CD4-positive, CD25-positive, alpha-beta regulatory T cell (primary cell): ENCODE data around the gene IFT74. TPM values are rescaled to one million over a fixed set of nuclear protein-coding genes. Genes with fewer than 3 reads are reported as not detected.

Experiments used
- ATAC-seq, 2 donors: fragments of 150-1000 bp; cut with Tn5 transposase; one replicate each; pipeline ENCODE4 v1.10.0; 2021; ENCODE audit warnings: low read depth in 2 of 2, moderate number of reproducible peaks in 2 of 2, moderate library complexity in 1 of 2
- DNase-seq, 3 donors: peaks; one replicate each; pipeline versions ENCODE4 v3.0.0 to v3.0.0-alpha.2; 2012 to 2022; ENCODE audit warnings: mixed read lengths in 1 of 3
- H3K27ac ChIP-seq: one replicate; pipeline ENCODE4 v1.7.0; 2013; ENCODE audit warnings: mild to moderate bottlenecking, low read length; ENCODE audit not compliant: insufficient read depth, poor library complexity, severe bottlenecking
- H3K27me3 ChIP-seq: one replicate; pipeline ENCODE4 v1.7.0; 2013; ENCODE audit warnings: low read length; ENCODE audit not compliant: control insufficient read depth, insufficient read depth
- H3K36me3 ChIP-seq: one replicate; pipeline ENCODE4 v1.7.0; 2013; ENCODE audit warnings: mild to moderate bottlenecking, low read length, moderate library complexity; ENCODE audit not compliant: control insufficient read depth, insufficient read depth
- H3K4me1 ChIP-seq: 2 replicates; pipeline ENCODE4 v1.7.0; 2013; ENCODE audit warnings: mild to moderate bottlenecking, low read length; ENCODE audit not compliant: insufficient read depth, control insufficient read depth, poor library complexity, severe bottlenecking
- H3K4me3 ChIP-seq: one replicate; pipeline ENCODE4 v1.7.0; 2013; ENCODE audit warnings: low read depth, mild to moderate bottlenecking, low read length, moderate library complexity
- H3K9me3 ChIP-seq, 2 experiments: 1 replicate in 1 of 2; 2 replicates in 1 of 2; pipeline ENCODE4 v1.7.0; 2013; ENCODE audit warnings: low read length in 2 of 2, mild to moderate bottlenecking in 1 of 2, moderate library complexity in 1 of 2; ENCODE audit not compliant: control insufficient read depth in 2 of 2
- H3K27ac Mint-ChIP-seq, 3 donors: one replicate each; pipeline ENCODE4 v1.8.0; 2020 to 2022; ENCODE audit warnings: mild to moderate bottlenecking in 3 of 3, mixed read lengths in 3 of 3, moderate library complexity in 2 of 3
- H3K27me3 Mint-ChIP-seq: one replicate; pipeline ENCODE4 v1.8.0; 2022; ENCODE audit warnings: mild to moderate bottlenecking, mixed read lengths
- H3K36me3 Mint-ChIP-seq: one replicate; pipeline ENCODE4 v1.8.0; 2020; ENCODE audit warnings: mixed read lengths
- H3K4me1 Mint-ChIP-seq, 4 donors: one replicate each; pipeline ENCODE4 v1.8.0; 2020 to 2022; ENCODE audit warnings: mixed read lengths in 4 of 4, mild to moderate bottlenecking in 1 of 4
- H3K4me3 Mint-ChIP-seq, 4 donors: one replicate each; pipeline ENCODE4 v1.8.0; 2020 to 2022; ENCODE audit warnings: mild to moderate bottlenecking in 4 of 4, mixed read lengths in 4 of 4, moderate library complexity in 3 of 4
- H3K9me3 Mint-ChIP-seq, 7 donors: one replicate each; pipeline ENCODE4 v1.8.0; 2020 to 2022; ENCODE audit warnings: mixed read lengths in 7 of 7, mild to moderate bottlenecking in 3 of 7, moderate library complexity in 2 of 7
- polyA plus RNA-seq, 4 donors: library from polyadenylated mRNA; unstranded; fragments of 300-500 nt; fragmentation: Illumina TruSeq; gene quantifications; one replicate each; pipeline ENCODE4 v1.2.3, GENCODE V29; 2021
- total RNA-seq: library from RNA; stranded (reverse); gene quantifications from one replicate; pipeline ENCODE4 v1.2.3, GENCODE V29; 2022

IFT74 gene
- total RNA-seq (5.5 TPM), polyA plus RNA-seq (1 to 10 TPM; 5.3 to 9.6 (median 6.6) TPM)

- Mint-ChIP-seq H3K4me1 (peaks cover 17 to 48% (median 29%) of the 10 kb centered on the region in 4 donors), H3K27ac (peak within 1 kb of the TSS; percentile 96 to 97 (median 96)), H3K36me3 (peaks cover 4% of the 10 kb centered on the region), H3K27me3 (peaks cover 4% of the 10 kb centered on the region), H3K4me3 (peak within 1 kb of the TSS; percentile 90 to 98 (median 93)), H3K9me3 (no peaks in the 10 kb centered on the region)
- Histone ChIP-seq H3K4me1 (peaks cover 8% of the 10 kb centered on the region), H3K4me3 (peak within 1 kb of the TSS; percentile 100), H3K9me3 (no peaks in the 10 kb centered on the region), H3K27me3 (no peaks in the 10 kb centered on the region), H3K27ac (peak within 1 kb of the TSS; percentile 72), H3K36me3 (no peaks in the 10 kb centered on the region)
- DNase-seq, result peak; percentile 94 to 97 (median 94)
- ATAC-seq, result peak; percentile 100
Measured at GRCh38 chr9:26955921-26956859, at the start of gene IFT74. IFT74 (plus strand) TSS chr9:26956412; CDS start chr9:26961968, 5,556 bp downstream.

- no peak overlapping the region for H3K27ac ChIP-seq
- H3K36me3 ChIP-seq, result peaks cover 42% of the 10 kb centered on the region
- no peaks in the 10 kb centered on the region for H3K9me3 ChIP-seq
- DNase-seq (no peak), ATAC-seq (no peak)
- no peaks in the 10 kb centered on the region for H3K27me3 Mint-ChIP-seq
- peaks cover 26% of the 10 kb centered on the region for H3K36me3 Mint-ChIP-seq
- no peak overlapping the region for H3K4me3 Mint-ChIP-seq
- H3K9me3 Mint-ChIP-seq, result no peaks in the 10 kb centered on the region
- no peaks in the 10 kb centered on the region for H3K4me1 ChIP-seq
- H3K4me3 ChIP-seq, result no peak overlapping the region
- H3K4me1 Mint-ChIP-seq, result peaks cover 0 to 5% (median 2%) of the 10 kb centered on the region in 4 donors
- H3K27ac Mint-ChIP-seq, result peak overlapping the region in 1 of 3 donors; percentile 64
- H3K27me3 ChIP-seq, result no peaks in the 10 kb centered on the region
Measured at GRCh38 chr9:26913138-26913668, 43.0 kb upstream of the IFT74 start.

GRCh38 chr9:26919698-26920097 is 36.5 kb upstream of the IFT74 start:
- no peak for DNase-seq
- Mint-ChIP-seq H3K27me3 (no peaks in the 10 kb centered on the region), H3K27ac (no peak overlapping the region), H3K9me3 (no peaks in the 10 kb centered on the region), H3K4me3 (no peak overlapping the region), H3K4me1 (peaks cover 0 to 4% (median 2%) of the 10 kb centered on the region in 4 donors), H3K36me3 (peaks cover 61% of the 10 kb centered on the region)
- Histone ChIP-seq H3K36me3 (peaks cover 87% of the 10 kb centered on the region), H3K27ac (no peak overlapping the region), H3K27me3 (no peaks in the 10 kb centered on the region), H3K4me1 (no peaks in the 10 kb centered on the region), H3K4me3 (no peak overlapping the region), H3K9me3 (no peaks in the 10 kb centered on the region)
- no peak for ATAC-seq

GRCh38 chr9:26925609-26926008 is 30.6 kb upstream of the IFT74 start:
- H3K27ac Mint-ChIP-seq, result no peak overlapping the region
- no peak overlapping the region for H3K4me3 Mint-ChIP-seq
- H3K36me3 Mint-ChIP-seq, result peaks cover 55% of the 10 kb centered on the region
- Histone ChIP-seq H3K4me3 (no peak overlapping the region), H3K27me3 (no peaks in the 10 kb centered on the region), H3K36me3 (peaks cover 86% of the 10 kb centered on the region), H3K27ac (no peak overlapping the region), H3K9me3 (no peaks in the 10 kb centered on the region), H3K4me1 (no peaks in the 10 kb centered on the region)
- peaks cover 0 to 9% (median 3%) of the 10 kb centered on the region in 4 donors for H3K4me1 Mint-ChIP-seq
- ATAC-seq (no peak), DNase-seq (no peak)
- no peaks in the 10 kb centered on the region for H3K9me3 Mint-ChIP-seq
- H3K27me3 Mint-ChIP-seq, result no peaks in the 10 kb centered on the region

GRCh38 chr9:26928902-26929495 is 27.2 kb upstream of the IFT74 start:
- peaks cover 5 to 13% (median 6%) of the 10 kb centered on the region in 4 donors for H3K4me1 Mint-ChIP-seq
- Histone ChIP-seq H3K4me3 (no peak overlapping the region), H3K36me3 (peaks cover 66% of the 10 kb centered on the region), H3K4me1 (no peaks in the 10 kb centered on the region), H3K9me3 (no peaks in the 10 kb centered on the region), H3K27ac (no peak overlapping the region), H3K27me3 (no peaks in the 10 kb centered on the region)
- no peaks in the 10 kb centered on the region for H3K27me3 Mint-ChIP-seq
- no peak overlapping the region for H3K27ac Mint-ChIP-seq
- no peaks in the 10 kb centered on the region for H3K9me3 Mint-ChIP-seq
- no peak overlapping the region for H3K4me3 Mint-ChIP-seq
- H3K36me3 Mint-ChIP-seq, result peaks cover 33% of the 10 kb centered on the region
- no peak for DNase-seq
- ATAC-seq, result no peak

GRCh38 chr9:26935847-26936246 is 20.4 kb upstream of the IFT74 start:
- H3K4me3 ChIP-seq, result no peak overlapping the region
- peaks cover 42 to 60% (median 48%) of the 10 kb centered on the region in 4 donors for H3K4me1 Mint-ChIP-seq
- no peak overlapping the region for H3K27ac ChIP-seq
- no peaks in the 10 kb centered on the region for H3K27me3 ChIP-seq
- no peak for ATAC-seq
- no peaks in the 10 kb centered on the region for H3K27me3 Mint-ChIP-seq
- H3K9me3 ChIP-seq, result peaks cover 0 to 2% of the 10 kb centered on the region in 2 experiments
- peaks cover 29% of the 10 kb centered on the region for H3K36me3 Mint-ChIP-seq
- H3K4me1 ChIP-seq, result peaks cover 9% of the 10 kb centered on the region
- no peak overlapping the region for H3K27ac Mint-ChIP-seq
- DNase-seq, result no peak
- peaks cover 0 to 8% (median 0%) of the 10 kb centered on the region in 7 donors for H3K9me3 Mint-ChIP-seq
- peaks cover 12% of the 10 kb centered on the region for H3K36me3 ChIP-seq
- peak overlapping the region in 1 of 4 donors; percentile 7 for H3K4me3 Mint-ChIP-seq

- Histone ChIP-seq H3K27ac (no peak overlapping the region), H3K9me3 (peaks cover 0 to 2% of the 10 kb centered on the region in 2 experiments), H3K36me3 (no peaks in the 10 kb centered on the region), H3K27me3 (no peaks in the 10 kb centered on the region), H3K4me3 (no peak overlapping the region), H3K4me1 (peaks cover 25% of the 10 kb centered on the region)
- Mint-ChIP-seq H3K4me1 (peaks cover 48 to 74% (median 59%) of the 10 kb centered on the region in 4 donors), H3K27me3 (no peaks in the 10 kb centered on the region), H3K4me3 (peak overlapping the region in 2 of 4 donors; percentile 30 to 85), H3K9me3 (peaks cover 0 to 8% (median 0%) of the 10 kb centered on the region in 7 donors), H3K27ac (peak overlapping the region in 1 of 3 donors; percentile 10), H3K36me3 (peaks cover 28% of the 10 kb centered on the region)
- DNase-seq, result no peak
- ATAC-seq, result no peak
Measured at GRCh38 chr9:26937816-26938371, 18.3 kb upstream of the IFT74 start.
